NCI-H1417 (cell line): ENCODE measurements around the gene CRYGB.

ENCODE experiments used
- DNase-seq, 3 experiments: peaks; one replicate each; lab custom pipeline; 2025; lab: John Stamatoyannopoulos, UW

CRYGB gene, protein sequence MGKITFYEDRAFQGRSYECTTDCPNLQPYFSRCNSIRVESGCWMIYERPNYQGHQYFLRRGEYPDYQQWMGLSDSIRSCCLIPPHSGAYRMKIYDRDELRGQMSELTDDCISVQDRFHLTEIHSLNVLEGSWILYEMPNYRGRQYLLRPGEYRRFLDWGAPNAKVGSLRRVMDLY

DNA sequence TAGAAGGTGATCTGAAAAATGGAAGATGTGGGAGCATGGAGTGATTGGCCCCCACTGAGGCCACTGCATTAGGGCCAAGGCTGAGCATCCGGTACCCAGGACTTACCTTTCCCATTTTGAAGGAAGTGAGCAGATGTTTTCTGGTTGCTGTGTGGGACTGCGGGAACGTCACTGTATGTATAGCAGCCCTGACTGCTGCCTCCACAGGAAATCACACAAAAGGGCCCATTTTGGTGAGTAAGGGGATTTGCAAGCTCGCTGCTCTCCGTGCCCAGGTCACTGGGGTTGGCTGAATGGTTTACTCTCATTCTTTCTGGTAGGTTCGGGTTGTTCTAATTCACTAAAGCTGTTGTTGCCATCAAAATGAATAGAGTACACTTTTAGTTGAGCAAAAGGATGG lies at the start of gene CRYGB:
Gene CRYGB (minus strand): TSS at position 153 of the 400 bp plus-strand sequence. CDS start 38 bp downstream, at position 115.
- DNase-seq, result no peak

DNA sequence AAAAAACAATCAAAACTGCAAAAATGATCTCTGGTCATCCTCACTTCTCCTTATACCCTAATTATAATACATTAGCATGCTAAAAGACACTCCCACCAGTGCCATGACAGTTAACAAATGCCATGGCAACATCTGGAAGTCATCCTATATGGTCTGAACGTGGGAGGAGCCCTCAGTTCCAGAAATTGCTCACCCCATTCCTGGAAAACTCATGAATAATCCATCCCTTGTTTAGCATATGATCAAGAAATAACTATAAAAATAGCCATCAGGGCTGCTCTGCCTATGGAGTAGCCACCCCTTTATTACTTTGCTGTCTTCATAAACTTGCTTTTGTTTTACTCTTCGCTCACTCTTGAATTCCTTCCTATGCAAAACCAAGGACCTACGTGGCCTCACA lies 49.6 kb upstream of the CRYGB start:
- DNase-seq, result no peak

DNA sequence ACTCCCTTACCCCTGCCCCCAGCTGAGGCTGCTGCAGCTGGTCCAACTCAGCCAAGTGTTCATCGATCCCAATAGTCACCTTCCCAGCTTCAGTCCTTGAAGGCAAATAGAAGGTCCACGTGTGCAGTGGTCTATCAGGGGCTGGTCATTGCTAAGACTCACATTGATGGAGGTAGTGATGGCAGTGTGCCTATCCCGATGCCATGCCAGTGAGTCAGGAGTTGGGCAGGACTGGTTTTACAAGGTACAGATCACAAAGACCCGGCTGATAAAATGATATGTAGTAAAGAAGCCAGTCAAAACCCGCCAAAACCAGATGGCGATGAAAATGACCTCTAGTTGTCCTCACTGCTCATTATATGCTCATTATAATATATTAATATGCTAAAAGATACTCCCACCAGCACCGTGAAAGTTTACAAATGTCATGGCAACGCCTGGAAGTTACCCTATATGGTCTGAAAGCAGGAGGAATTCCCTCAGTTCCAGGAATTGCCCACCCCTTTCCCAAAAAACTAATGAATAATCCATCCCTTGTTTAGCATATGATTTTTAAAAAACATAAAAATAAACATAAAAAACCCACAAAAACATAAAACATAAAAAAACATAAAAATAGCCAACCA lies 46.8 kb upstream of the CRYGB start:
- no peak for DNase-seq

DNA sequence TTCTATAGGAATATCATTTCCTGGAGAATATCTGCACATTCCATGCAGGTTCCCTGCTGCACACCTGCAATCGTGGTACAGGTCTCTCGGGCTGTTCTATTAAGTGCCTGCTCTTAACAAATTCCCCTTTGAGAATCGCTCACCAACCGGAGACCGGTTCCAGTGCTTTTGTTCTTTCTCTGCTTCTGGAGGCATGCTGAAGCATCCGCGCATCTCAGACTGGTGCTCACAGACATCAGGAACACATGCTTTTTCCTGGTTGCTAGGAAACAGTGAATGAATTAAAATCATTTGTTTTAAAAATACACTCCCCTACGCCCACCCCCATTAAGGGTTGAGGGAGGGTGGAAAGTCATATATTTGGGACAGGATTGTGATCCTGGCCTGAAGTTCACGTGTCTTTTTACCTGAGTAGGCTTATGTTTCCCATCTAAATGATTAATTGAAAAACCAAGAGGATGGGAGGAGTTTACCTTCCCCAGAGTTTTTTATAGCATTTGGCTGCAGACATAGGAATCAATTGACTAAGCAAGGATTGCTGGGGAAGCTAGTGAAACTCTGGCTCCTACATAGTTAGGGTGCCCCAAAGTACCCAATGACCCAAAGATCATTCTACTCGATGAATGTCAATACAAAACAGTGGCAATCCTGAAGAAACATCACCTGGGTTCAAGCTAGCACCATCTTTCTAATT lies 44.0 kb upstream of the CRYGB start, which contains the start of gene C2orf80:
Gene C2orf80 (minus strand): TSS at position 221 of the 694 bp plus-strand sequence. CDS start 3,044 bp downstream, outside the sequence.
- peak in 2 of 3 experiments; percentile 49 to 79 for DNase-seq

DNA sequence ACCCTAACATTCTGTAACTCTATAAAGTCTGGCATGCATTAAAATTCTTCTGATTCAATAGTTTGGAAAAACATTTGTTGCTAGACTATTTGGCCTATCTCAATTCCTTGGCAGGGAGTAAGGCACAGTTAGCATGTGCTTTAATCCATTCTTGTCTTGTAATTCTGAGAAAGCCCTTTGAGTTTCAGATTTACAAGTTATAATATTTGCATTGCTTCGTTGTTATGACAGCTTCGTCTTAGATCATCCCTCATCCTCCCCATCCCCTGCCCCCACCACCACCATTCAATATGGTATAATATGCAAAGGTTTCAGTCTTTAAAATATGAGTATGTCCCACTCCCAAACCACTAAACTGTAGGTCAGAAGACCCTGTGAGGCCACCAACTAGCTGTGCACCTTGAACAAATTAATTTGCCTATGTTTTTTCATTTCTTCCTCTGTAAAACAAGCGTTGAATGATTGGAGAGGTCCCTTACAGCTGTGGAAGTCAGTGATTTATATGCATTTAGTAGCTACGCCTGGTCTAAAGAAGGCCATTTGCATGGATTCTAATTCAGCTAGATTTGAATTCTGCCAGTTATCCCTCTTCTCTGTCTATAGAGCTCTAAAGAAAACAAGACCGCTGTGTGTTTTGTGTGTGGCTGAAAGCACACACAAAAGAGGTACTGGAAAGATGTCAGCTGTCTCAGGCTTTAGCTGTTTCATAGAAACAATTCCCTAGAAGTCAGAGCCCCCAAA lies 43.3 kb upstream of the CRYGB start:
- no peak for DNase-seq

DNA sequence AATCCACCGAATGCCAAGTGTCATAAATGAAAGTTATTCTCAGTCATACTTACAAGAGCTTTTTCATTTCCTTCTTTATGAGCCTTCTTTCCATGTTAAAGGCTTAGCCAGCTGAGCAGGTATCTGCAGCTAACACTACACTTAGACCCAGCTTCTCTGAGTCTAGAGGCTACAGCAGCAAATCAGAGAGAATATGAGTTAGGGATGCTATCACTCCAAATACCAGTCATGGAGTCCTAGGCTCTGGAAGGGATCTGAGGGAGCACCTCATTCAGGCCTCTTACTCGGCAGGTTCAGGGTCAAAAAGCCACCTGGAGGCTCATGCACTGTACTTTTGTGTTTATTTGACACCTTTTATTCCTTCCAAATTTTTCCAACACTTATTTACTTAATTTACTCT lies 40.9 kb upstream of the CRYGB start:
- no peak for DNase-seq

DNA sequence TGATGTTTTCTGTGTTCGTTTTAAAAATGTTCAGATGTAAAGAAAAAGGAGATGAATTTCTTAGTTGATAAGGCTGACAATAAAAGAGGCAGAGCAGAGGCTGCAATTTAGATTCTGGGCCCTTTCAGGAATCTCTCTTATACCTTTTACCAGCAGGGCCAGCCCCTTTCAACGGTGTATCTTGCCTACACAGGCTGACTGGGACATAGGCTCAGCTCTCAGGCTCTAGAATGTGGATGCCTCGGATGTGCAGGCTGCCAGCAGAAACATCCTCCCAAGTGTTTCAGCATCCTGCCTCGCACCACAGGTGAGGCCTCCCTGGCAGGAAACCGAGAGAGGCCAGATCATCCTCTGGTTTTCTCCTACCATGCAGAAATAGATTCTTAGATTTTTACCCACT lies 40.5 kb upstream of the CRYGB start:
- no peak for DNase-seq

DNA sequence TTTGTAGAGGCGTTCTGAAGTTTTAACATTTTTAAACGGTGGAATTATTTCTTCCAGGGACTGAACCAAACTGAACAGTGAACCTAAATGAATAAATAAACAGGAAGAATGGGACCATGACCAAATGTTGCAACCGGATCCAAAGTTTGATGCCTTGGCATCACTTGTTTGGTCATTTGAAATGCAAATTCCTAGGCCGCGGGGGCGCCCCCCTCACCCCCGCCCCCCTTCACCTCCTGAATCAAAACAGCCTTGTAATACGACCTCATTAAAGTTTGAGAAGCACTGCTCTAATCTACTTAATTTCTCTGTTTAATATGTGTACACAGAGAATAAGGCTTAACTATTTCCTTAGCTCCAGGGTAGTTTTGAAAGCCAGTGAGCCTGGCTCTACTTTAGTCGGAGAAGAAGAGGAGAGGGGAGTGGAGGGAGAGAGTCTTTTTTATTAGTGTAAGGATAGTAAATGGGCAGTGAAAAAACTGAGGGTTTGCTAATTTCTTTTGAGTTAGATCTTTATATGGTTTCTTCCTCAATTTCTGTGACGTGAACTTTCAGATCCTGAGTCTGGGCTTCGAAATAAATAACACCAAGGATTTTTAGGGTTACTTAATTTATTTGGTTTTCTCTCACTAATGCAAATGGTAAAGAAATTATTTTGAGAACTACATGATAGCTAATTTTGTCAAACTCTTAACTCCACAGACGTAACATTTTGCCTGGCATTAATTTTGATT lies 38.2 kb upstream of the CRYGB start:
- peak in 1 of 3 experiments; percentile 5 for DNase-seq

DNA sequence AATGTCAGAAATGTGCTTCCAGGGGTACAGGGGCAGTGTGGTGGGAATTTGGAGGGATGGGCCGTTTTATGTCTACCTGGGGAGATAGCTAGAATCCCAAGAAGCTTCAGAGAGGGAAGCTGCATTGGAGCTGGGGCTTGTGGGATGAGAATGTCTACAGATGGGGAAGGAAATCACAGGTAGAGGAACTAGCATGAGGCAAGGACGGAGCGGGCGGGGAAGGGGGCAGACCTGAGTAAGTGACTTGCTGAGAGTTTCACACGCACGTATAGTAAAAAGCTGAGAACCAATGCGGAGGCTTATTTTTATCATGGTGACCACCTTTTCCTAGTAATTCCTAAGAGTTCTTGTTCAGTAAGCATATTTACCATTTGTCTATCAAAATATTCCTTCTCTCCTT lies 37.6 kb upstream of the CRYGB start:
- DNase-seq, result no peak

DNA sequence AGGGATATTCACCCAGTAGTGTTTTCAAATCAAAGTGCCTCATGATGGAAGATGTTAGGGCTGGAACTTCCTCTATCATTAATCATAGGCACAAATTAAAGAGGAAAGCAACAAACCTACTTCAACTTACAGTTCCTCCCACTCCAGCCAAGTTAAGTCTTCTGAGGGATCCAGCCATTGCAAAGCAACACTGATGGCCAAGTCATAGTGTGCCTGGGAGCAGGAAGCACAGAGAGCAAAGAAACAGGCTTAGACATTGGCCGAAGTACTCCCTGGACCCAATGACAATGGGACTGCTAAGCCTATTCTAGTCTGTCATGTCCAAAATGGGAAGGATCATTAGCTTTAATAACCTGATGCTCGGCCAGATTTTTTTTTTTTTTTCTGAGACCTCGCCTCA lies 36.9 kb upstream of the CRYGB start:
- no peak for DNase-seq

DNA sequence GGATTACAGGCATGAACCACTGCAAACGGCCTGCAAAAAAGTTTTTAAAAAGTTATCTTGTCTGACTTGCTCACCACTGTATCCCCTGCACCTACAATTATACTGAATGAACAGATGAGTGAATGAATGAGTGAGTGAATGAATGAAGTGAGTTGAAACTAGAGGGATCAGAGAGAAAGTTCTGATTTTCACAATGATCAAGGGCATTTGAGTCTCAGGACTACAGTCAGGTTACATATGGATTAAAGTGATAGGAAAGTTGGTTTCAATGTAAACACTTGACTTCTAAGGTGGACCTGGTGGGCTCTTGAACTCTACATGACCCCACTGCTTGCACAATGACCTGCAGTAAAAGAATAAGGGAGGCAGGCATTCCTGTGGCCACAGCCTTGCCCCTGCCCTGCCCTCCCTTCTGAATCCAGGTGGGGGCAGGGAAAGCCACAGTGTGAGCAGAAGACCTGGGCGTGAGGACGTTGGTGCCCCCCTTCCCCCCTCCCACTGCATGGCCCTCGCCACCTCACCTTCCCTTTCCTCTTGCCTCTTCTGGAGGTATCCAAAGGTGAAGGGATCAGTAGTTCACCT lies 33.2 kb upstream of the CRYGB start:
- DNase-seq, result peak in 1 of 3 experiments; percentile 5

DNA sequence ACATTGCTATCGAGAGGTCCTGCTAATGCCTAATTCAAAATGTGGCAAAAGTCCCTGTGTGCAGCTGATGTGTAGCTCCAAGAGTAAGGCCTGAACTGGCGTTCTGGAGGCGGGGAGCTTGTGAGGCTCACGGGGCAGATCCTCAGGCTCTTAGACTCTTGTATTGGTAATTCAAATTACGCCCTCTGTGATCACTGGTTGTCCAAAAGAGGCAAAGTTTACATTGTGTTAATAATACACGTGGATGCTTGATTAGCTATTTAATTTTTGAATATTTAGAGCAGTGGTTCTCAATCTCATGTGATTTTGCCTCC lies 29.8 kb upstream of the CRYGB start:
- DNase-seq, result no peak

DNA sequence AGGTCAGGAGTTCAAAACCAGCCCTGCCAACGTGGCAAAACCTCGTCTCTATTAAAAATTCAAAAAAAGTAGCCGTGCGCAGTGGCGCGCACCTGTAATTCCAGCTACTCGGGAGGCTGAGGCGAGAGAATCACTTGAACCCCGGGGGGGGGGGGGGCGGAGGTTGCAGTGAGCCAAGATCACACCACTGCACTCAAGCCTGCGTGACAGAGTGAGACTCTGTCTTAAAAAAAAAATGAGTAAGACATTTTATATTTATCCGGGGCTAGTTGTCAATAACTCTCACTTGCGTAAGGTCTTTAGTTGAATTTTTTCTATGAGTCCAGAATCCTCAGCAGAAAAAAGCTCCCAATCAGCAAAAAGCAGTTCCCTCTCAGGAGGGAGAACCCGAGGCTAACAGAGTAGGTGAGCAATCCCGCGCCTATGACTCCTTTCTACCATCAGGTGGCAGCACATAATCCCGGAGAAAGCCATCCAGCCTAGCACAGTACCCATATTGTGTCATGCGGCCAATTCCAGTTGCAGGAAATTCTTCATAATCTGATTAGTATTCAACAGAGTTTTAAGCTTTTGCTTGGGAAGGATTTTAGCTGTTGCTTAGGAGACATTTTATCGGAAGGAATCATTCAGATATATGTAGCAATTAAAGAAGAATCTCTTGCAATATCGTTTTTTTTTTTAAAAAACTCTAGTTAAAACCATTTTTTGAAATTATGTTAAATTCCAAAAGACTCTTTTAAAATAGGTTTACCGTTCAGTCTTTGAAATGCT lies 29.3 kb upstream of the CRYGB start:
- peak; percentile 62 to 85 (median 66) for DNase-seq

DNA sequence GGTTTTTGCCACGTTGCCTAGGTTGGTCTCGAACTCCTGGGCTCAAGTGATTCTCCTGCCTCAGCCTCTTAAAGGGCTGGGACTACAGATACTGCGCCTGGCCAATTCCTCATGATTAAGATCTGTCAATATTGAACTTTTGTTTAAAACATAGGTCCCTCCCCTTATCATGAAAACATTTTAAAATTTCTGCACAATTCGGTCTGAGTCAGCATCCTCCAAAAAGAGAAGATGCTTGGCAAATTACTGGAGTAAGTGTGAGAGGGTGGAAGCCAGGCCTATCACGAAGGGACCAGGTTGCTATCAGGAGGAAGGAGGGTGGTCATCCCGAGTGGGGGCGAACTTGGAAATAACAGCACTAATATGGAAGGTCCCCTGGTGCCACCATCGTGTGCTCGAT lies 28.2 kb upstream of the CRYGB start:
- no peak for DNase-seq

DNA sequence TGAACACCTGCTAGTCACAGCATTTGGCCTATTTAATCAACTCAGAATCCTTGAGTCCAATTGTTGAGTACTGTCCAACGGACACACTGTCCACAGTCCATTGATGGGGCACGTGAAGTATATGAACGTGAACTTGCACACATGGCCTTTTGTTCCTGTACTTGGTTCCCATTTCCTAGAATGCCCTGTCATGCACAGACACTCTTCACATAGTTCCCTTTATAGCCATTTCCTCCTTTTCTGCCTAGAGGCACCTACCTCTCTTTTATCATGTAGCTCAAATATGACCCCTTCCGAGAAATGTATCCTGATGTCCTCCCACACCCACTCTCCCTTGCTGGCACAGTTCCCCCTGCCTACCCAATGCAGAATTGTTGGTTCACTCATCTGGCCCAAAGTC lies 26.2 kb upstream of the CRYGB start:
- DNase-seq, result no peak

DNA sequence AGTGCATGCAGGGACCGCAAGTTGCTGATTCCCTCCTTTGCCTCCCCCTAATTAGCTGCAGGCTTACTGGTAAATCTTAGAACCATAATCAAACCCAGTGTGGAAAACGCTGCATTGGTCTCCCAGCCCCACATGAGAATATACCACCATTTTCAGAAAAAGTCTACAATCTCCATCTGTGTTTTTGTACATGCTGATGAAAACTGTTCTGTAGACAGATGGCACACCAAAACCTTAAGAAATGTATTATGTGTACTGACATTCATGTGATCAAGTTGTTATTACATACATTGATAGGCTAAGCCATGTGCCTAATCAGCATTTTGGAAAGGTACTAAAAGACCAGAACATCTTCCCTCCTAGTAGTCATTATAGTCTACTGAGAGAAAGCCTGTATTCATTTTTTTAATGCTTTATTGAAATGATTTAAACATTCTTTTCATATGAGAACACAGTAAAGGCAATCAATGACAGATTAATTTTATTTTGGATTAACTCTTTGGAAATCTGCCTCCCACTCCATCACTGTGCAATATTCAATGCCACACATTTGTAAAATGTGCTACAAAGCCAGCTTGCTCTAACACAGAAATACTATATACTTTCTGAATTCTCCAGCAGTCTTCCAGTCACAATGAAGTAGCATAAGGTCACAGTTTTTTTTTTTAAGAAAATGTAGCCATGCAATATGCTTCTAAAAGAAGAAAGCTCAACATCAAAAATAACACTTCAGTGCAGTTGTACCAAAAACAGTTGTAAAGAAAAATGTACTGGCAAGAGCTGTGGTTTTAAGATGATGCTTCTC lies 19.2 kb upstream of the CRYGB start:
- DNase-seq, result no peak

DNA sequence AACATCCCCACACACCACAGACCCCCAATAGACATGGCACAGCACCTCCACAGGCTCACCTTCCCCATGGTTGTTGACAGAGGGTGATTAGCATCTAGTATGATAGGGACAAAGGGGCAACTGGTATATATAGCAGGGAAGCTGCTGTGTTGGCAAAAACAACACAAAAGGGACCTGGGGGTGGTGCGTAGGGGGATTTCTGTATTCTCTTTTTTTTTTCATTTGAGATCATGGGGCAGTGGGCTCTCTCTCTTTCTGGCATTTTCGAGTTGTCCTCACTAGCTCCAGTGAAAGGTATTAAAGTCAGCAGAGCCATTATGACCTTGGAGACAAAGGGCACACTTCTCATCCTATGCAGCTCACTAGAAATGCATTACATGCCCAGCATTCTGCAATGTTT lies 17.5 kb upstream of the CRYGB start, which contains the start of gene CRYGA:
Gene CRYGA (minus strand): TSS at position 101 of the 400 bp plus-strand sequence. CDS start 33 bp downstream, at position 68.
- DNase-seq, result no peak

DNA sequence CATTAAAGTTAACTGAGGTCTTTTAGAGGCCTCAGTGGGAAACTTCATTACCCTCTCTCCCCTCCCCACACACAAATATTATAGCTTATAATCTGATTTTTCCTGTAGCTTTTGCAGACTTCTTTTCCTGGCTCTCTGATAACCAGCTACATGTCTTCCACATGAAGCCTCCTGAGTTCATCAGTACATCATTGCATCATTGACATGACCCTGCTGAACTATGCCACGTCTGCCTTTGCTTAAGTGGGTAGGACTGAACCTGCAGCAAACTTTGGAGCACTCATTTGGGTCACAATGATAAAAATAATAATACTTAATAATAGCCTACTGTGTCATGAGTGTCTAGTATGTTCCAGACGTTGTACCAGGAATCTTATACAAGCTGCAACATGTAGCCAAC lies 10.5 kb upstream of the CRYGB start:
- DNase-seq, result no peak

DNA sequence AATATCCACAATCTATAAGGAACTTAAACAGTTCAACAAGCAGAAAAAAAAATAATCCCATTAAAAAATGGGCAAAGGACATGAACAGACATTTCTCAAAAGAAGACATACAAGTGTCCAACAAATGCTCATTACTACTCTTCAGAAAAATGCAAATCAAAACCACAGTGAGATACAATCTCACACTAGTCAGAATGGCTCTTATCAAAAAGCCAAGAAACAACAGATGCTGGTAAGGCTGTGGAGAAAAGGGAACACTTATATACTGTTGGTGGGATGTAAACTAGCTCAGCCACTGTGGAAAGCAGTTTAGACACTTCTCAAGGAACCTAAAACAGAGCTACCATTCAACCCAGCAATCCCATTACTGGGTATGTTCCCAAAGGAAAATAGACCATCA lies 7.2 kb upstream of the CRYGB start:
- no peak for DNase-seq

DNA sequence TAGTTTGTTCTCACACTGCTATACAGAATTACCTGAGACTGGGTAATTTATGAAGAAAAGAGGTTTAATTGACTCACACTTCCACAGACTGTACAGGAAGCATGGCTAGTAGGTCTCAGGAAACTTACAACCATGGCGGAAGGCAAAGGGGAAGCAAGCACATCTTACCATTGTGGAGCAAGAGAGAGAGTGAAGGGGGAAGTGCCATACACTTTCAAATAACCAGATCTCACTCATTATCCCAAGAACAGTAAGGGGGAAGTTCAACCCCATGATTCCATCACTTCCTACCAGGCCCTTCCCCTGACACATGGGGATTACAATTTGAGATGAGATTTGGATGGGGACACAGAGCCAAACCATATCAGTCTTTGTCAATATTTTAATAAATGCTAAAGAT lies 5.0 kb upstream of the CRYGB start:
- DNase-seq, result no peak
